Measurements from ENCODE around the gene CYP4B1.

CYP4B1 gene

GRCh38 chr1:46802901-46803574 lies 4.2 kb downstream of the CYP4B1 start:
- no peak overlapping the region for H3K4me2 ChIP-seq (ENCODE audit: low read length)
- no peaks in the 10 kb centered on the region for H3K9me3 ChIP-seq (ENCODE audit: low read length)
- no peaks in the 10 kb centered on the region for H3K9me2 ChIP-seq (ENCODE audit: low read depth, low read length)
- H3K4me1 ChIP-seq (ENCODE audit: insufficient read depth, low read length, severe bottlenecking): no peaks in the 10 kb centered on the region
- no peak overlapping the region for H3K9ac ChIP-seq (ENCODE audit: low read length)
- H3K36me3 ChIP-seq (ENCODE audit: insufficient read depth, low read length): no peaks in the 10 kb centered on the region
- H3K27me3 ChIP-seq (ENCODE audit: insufficient read depth, low read length): no peaks in the 10 kb centered on the region
- H4K20me1 ChIP-seq (ENCODE audit: insufficient read depth, low read length): no peaks in the 10 kb centered on the region
- no peak for TF ChIP-seq EZH2 (IDR thresholded peaks at IDR 0.05; ENCODE audit: borderline replicate concordance, low read length)
- no peak for TF ChIP-seq CTCF (IDR thresholded peaks at IDR 0.05; ENCODE audit: low read length)
- no peak overlapping the region for H3K4me3 ChIP-seq (ENCODE audit: low read depth, low read length, poor library complexity, severe bottlenecking)
- no peaks in the 10 kb centered on the region for H3F3A ChIP-seq (ENCODE audit: insufficient read depth, low read length)
- no peaks in the 10 kb centered on the region for H3K79me2 ChIP-seq (ENCODE audit: insufficient read depth, low read length)
- no peak overlapping the region for H3K27ac ChIP-seq (ENCODE audit: low read depth, low read length, poor library complexity, severe bottlenecking)
- H2AFZ ChIP-seq (ENCODE audit: low read length): no peak overlapping the region

GRCh38 chr1:46804027-46804889 lies 5.4 kb downstream of the CYP4B1 start:
- H4K20me1 ChIP-seq (ENCODE audit: insufficient read depth, low read length): no peaks in the 10 kb centered on the region
- no peaks in the 10 kb centered on the region for H3K4me1 ChIP-seq (ENCODE audit: insufficient read depth, low read length, severe bottlenecking)
- H3K27ac ChIP-seq (ENCODE audit: low read depth, low read length, poor library complexity, severe bottlenecking): no peak overlapping the region
- TF ChIP-seq EZH2 (IDR thresholded peaks at IDR 0.05; ENCODE audit: borderline replicate concordance, low read length) (no peak), CTCF (IDR thresholded peaks at IDR 0.05; ENCODE audit: low read length) (no peak)
- no peak overlapping the region for H2AFZ ChIP-seq (ENCODE audit: low read length)
- H3K9ac ChIP-seq (ENCODE audit: low read length): no peak overlapping the region
- H3K9me3 ChIP-seq (ENCODE audit: low read length): no peaks in the 10 kb centered on the region
- H3K27me3 ChIP-seq (ENCODE audit: insufficient read depth, low read length): no peaks in the 10 kb centered on the region
- no peak overlapping the region for H3K4me2 ChIP-seq (ENCODE audit: low read length)
- no peaks in the 10 kb centered on the region for H3F3A ChIP-seq (ENCODE audit: insufficient read depth, low read length)
- no peaks in the 10 kb centered on the region for H3K36me3 ChIP-seq (ENCODE audit: insufficient read depth, low read length)
- no peaks in the 10 kb centered on the region for H3K79me2 ChIP-seq (ENCODE audit: insufficient read depth, low read length)
- H3K4me3 ChIP-seq (ENCODE audit: low read depth, low read length, poor library complexity, severe bottlenecking): no peak overlapping the region
- H3K9me2 ChIP-seq (ENCODE audit: low read depth, low read length): no peaks in the 10 kb centered on the region

GRCh38 chr1:46804926-46805325 lies 6.1 kb downstream of the CYP4B1 start:
- no peaks in the 10 kb centered on the region for H3K9me3 ChIP-seq (ENCODE audit: low read length)
- no peaks in the 10 kb centered on the region for H3K36me3 ChIP-seq (ENCODE audit: insufficient read depth, low read length)
- no peak overlapping the region for H2AFZ ChIP-seq (ENCODE audit: low read length)

More at GRCh38 chr1:46804926-46805325, 6.1 kb downstream of the CYP4B1 start:
- Histone ChIP-seq H3K79me2 (ENCODE audit: insufficient read depth, low read length) (no peaks in the 10 kb centered on the region), H4K20me1 (ENCODE audit: insufficient read depth, low read length) (no peaks in the 10 kb centered on the region), H3K9me2 (ENCODE audit: low read depth, low read length) (no peaks in the 10 kb centered on the region), H3K4me2 (ENCODE audit: low read length) (no peak overlapping the region), H3K27ac (ENCODE audit: low read depth, low read length, poor library complexity, severe bottlenecking) (no peak overlapping the region), H3K4me3 (ENCODE audit: low read depth, low read length, poor library complexity, severe bottlenecking) (no peak overlapping the region), H3K9ac (ENCODE audit: low read length) (no peak overlapping the region), H3K27me3 (ENCODE audit: insufficient read depth, low read length) (no peaks in the 10 kb centered on the region), H3K4me1 (ENCODE audit: insufficient read depth, low read length, severe bottlenecking) (no peaks in the 10 kb centered on the region), H3F3A (ENCODE audit: insufficient read depth, low read length) (no peaks in the 10 kb centered on the region)
- TF ChIP-seq CTCF (IDR thresholded peaks at IDR 0.05; ENCODE audit: low read length): no peak

All from OCI-LY1 (cell line).